Measurements from ENCODE around the gene LSM10. TPM values are rescaled to one million over a fixed set of nuclear protein-coding genes. Genes with fewer than 3 reads are reported as not detected.

Gene LSM10
- total and polyA plus RNA-seq, 9 of the 15 experiments (the other 6 are each of a cell fraction or from before 2014, with no cell fraction given), result 13.2 to 146 (median 68.9) TPM

GRCh38 chr1:36369061-36369861, 28.4 kb downstream of the LSM10 start (continued):
- TF ChIP-seq MBD2 (IDR thresholded peaks at IDR 0.05; ENCODE audit: borderline replicate concordance, low read depth) (no peak), HSF4 (CRISPR knock-in tag; IDR thresholded peaks at IDR 0.05; ENCODE audit: borderline replicate concordance) (no peak), FOXJ2 (tag; IDR thresholded peaks at IDR 0.05) (no peak), THAP7 (CRISPR knock-in tag; IDR thresholded peaks at IDR 0.05) (no peak), NR0B1 (IDR thresholded peaks at IDR 0.05; ENCODE audit: partially characterized antibody) (no peak), ZKSCAN8 (CRISPR knock-in tag; IDR thresholded peaks at IDR 0.05) (no peak), HOMEZ (CRISPR knock-in tag; IDR thresholded peaks at IDR 0.05) (no peak), ARID4B (CRISPR knock-in tag; IDR thresholded peaks at IDR 0.05) (peak; percentile 60; the same call in 1 of the 2 replicates), ATF7 (IDR thresholded peaks at IDR 0.05) (peak; percentile 41; the same call in 1 of the 2 replicates), XRCC5 (IDR thresholded peaks at IDR 0.05; ENCODE audit: low read depth, low read length) (peak; percentile 92), MCM5 (IDR thresholded peaks at IDR 0.05; ENCODE audit: low read depth) (no peak), MNT (conservative IDR thresholded peaks at IDR 0.05) (0 out of 4 replicates have a peak, but pooled peaks of 1 of the 2 experiments have one; percentile 34), NONO (IDR thresholded peaks at IDR 0.05; ENCODE audit: low read depth in 2 of 2, low read length in 1 of 2) (0 out of 4 replicates have a peak, but pooled peaks of 1 of the 2 experiments have one; percentile 36), ELK3 (CRISPR knock-in tag; IDR thresholded peaks at IDR 0.05) (no peak), PCBP1 (IDR thresholded peaks at IDR 0.05; ENCODE audit: low read depth, low read length, poor library complexity, severe bottlenecking) (no peak)

Measured in K562 (cell line).